GM19025 (cell line): ENCODE data around the gene TGIF2.

Experiments
- ATAC-seq: cut with Tn5 transposase; IDR thresholded peaks from one replicate; pipeline ENCODE4 v1.9.1; 2021; ENCODE audit warnings: mild to moderate bottlenecking, low read depth, moderate library complexity; ENCODE audit not compliant: unreplicated experiment

TGIF2 gene

DNA sequence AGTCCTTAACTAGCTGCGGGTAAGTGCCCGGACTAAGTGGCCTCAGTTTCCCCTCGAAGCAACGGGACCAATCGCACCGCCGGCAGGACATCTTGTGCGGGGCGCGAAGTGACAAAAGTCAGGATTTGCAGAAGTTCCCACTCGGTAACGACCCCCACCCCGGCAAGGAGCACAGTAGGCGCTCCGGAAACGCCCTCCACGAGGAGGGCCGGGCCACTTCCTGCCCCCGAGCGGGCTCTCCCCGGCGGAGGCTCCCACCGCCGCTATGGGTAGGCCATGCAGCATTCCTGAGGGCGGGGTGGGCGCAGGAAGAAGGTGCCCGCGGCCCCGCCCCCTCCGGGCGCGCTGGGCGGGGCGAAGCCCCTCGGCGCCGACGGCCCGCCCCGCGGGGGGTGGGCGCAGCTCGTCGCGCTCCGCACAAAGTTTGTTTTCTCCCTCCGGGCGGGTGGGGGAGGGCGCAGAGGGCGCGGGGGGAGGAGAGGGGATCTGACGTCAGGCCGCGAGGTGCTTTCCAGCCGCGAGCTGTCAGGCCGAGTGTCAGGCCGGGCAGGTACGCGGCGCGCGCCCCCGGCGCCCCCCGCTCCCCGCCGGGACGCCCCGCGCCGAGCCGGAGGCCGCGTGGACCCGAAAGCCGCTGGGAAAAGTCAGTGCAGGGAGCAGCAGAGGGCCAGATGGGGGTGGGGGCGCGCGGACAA lies at the start of gene TGIF2:
TGIF2 (plus strand) TSS at position 495 of the 695 bp plus-strand sequence. CDS start 5,178 bp downstream, outside the sequence.
- peak; percentile 67 for ATAC-seq

DNA sequence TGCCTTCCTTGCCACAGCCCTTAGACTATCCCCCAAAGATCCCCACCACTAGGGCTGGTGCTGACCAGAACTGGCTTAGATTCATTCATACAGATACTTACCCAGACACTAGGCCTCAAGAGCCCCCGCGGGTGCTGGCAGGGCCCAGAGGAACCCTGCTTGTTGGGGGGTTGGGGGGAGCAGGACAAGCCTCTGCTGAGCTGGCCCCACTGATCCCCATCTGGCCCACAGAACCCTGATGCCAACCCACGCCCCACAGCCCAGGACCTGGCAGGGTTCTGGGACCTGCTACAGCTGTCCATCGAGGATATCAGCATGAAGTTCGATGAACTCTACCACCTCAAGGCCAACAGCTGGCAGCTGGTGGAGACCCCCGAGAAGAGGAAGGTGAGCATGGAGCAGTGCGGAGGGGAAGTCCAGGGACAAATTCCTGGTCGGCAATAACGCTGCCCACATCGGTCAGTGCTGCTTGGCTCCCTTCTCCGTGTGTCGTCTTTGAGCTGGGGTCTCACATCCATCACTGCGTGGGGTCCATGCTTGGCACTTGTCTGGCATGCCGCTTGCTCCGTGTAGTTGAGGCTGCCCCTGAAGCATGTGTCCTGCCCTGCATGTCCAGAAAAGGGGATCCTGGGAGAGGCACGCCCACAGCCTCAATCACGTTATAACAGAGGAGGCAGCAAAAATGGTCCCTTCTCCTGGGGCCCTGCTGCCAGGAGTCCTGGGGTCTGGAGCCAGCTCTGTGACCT lies 47.6 kb upstream of the TGIF2 start:
- ATAC-seq, result no peak

DNA sequence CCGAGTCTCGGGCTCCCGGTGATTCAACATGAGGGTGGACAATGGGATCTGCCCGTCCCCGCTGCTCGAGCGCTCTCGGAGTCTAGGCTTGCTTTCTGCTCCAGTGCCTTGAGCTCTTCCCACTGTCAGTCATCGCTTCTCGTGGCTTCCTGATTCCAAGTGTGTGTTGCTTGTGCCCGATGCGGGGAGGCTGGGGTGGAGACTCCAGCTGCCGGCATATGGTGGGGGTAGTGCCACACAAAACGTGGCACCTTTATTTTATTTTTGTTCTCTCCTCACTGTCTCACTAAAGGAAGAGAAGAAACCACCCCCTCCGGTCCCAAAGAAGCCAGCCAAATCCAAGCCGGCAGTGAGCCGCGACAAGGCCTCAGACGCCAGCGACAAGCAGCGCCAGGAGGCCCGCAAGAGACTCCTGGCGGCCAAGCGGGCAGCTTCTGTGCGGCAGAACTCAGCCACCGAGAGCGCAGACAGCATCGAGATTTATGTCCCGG lies 46.8 kb upstream of the TGIF2 start:
- ATAC-seq, result no peak

GRCh38 chr20:36527331-36528125 lies 45.9 kb upstream of the TGIF2 start:
- ATAC-seq, result no peak

DNA sequence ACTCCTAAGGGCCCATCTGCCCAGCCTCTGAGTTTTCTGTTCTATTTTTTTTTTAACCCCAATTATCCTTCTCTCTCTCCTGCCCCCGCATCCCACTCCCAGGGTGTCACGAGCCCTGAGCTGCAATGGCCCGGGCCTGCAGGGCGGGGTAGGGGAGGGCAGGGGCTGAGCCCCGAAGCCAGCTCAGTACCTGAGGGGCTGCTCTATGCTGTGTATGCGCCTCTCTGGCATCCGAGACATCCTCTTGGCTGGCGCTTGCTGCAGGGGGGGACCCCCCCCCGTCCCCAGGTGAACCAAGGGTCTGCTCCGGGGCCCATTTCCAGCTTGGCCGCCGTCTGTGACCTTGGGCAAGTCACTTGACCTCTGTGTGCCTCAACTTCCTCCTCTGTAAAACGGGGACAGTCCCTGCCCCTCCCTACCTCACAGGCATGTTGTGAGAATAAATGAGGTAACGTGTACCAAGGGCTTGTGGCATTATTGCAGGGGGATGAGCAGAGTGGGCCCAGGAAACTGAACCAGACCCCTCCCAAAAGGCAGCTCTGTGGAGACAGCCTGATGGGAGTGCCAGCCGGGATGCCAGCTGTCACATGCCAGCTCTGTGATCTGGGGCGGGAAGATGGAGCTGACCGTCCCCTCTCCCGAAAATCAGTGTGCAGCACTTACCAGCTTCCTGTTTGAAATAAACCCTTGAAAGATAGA lies 45.1 kb upstream of the TGIF2 start:
- ATAC-seq, result no peak

DNA sequence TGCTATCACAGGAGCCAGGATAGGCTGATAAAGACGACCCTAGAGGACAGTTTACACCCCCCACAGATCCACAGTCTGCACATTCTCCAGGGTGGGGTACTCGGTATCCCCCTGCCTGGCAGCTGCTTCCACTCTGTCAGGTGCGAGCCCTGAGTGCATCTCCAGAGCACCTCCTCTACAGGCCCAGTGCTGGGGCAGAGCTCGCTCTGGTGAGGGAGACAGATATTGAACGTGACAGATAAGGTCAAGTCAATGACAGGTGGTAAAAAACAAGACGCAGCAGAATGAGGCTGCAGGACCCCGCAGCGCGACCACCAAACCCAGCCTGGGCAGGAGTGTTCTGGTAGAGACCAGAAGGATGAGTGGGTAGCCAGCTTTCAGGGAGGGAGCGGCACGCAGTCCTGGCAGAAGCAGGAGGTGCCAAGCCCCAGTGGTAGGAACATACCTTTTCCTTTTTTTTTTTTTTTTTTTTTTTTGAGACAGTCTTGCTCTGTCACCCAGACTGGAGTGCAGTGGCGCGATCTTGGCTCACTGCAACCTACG lies 44.5 kb upstream of the TGIF2 start:
- ATAC-seq, result no peak

GRCh38 chr20:36532388-36532787 lies 41.0 kb upstream of the TGIF2 start:
- no peak for ATAC-seq

DNA sequence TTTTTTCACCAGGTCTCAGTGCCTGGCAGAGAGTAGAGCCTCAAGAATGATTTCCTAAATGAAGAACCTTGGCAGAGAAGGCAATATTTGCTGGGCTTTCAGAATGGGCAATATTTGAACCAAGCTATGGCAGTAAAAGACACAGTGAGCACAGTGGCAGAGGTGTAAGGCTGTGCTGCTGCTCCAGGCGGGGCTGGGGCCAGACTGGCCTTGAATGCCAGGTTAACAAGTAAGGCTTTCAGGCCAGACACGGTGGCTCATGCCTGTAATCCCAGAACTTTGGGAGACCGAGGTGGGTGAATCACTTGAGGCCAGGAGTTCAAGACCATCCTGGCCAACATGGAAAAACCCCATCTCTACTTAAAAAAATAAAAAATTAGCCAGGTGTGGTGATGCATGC lies 40.6 kb upstream of the TGIF2 start:
- no peak for ATAC-seq

DNA sequence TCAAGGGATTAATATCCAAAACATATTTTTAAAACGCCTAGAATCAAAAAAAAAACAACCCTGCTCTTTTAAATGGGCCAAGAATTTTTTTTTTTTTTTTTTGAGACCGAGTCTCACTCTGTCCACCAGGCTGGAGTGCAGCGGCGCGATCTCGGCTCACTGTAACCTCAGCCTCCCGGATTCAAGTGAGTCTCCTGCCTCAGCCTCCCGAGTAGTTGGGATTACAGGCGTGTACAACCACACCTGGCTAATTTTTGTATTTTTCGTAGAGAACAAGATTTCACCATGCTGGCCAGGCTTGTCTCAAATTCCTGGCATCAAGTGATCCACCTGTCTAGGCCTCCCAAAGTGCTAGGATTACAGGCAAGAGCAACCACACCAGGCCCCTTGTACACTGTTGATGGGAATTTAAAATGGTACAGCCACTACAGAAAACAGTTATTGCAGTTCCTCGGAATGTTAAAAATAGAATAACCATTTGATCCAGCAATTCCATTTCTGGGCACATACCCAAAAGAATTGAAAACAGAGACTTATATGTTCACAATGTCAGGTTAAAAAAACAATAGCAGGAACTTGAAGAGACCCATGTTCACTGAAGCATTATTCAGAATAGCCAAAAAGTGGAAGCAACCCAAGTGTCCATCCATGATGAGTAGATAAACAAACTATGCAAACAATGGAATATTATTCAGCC lies 35.2 kb upstream of the TGIF2 start:
- ATAC-seq, result no peak

DNA sequence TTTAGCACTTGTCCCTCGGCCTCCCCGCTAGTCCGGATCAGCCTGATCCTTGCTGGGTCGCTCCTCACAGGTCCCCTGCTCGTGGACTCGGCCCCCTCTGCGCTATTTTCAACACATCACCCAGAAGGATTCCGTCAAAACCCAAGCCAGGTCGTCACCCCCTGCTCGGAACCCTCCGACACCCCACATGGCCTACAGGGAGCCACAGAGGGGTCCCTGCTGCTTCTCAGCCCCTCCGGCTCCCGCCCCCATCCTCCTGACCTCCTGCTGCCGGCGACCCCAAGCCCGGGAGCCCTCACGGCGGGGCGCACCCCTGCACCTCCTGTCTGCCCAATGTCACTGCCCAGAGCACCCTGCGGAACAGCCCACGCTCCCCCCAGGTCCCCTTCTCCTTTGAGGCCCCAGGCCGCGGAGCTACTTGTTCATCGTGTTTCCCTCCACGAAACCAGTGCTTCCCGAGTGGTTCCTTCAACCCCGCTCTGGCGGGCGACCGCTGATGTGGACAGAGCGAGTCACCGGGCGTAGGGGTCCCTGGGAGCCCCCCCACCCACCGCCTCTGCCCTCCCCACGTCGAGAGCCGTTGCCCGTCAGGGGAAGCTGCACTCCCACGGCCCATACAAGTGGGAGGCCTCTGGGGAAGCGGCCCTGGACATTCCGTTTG lies 32.7 kb upstream of the TGIF2 start:
- ATAC-seq, result no peak

- no peak for ATAC-seq
These were observed 32.1 kb upstream of the TGIF2 start, which contains the start of gene MYL9 for GRCh38 chr20:36541227-36541767. Gene MYL9 (plus strand): TSS chr20:36541519. CDS start chr20:36544885, 3,366 bp downstream.

- no peak for ATAC-seq
These were observed 31.5 kb upstream of the TGIF2 start for GRCh38 chr20:36541768-36542488.

GRCh38 chr20:36542516-36543183 lies 30.7 kb upstream of the TGIF2 start:
- no peak for ATAC-seq

DNA sequence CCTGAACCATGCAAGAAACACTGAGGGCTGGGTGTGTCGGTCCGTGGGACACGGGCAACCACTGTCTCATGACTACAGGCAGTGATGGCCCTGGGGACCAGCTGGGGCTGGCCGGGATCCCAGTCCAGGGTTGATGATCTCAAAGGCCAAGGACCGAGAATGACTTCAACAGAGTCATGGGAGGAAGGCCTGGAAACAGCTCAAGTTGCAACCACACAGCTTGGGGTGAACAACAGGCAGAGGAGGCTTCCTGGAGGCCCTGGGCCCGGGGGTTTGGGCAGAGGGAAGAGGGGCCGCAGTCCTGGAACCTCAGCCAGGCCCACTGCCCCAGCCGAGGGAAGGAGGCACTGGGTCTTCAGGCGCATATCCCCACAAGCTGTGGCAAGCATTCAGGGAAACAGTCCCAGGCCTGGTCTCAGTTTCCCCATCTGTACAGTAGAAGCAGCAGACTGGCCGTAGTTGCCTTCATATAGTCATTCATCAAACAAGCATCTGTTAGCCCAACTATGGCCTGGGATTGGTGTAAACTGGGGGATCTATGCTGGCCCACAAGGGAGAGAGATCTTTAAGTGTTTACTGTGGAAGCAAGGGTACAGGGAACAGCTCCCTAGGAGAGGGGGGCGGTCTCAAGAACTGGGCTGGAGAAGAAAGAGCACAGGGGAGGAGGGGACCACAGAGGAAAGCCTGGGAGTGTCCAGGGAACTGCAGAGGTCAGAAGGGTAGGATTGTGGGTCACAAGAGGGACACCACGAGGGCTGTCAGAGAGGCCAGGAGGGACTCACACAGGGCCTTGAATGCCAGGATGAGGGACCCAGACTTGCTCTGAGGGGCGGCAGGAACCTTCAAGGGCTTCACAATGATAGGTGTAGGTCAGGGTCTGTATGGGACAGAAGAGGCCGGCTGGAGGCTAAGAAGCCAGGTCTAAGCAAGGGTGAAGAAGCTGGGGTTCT lies 29.9 kb upstream of the TGIF2 start:
- ATAC-seq, result no peak

- ATAC-seq, result no peak
These were observed 29.0 kb upstream of the TGIF2 start for GRCh38 chr20:36544134-36545018.
